ENCODE data around the gene HNRNPM.

HNRNPM gene

DNA sequence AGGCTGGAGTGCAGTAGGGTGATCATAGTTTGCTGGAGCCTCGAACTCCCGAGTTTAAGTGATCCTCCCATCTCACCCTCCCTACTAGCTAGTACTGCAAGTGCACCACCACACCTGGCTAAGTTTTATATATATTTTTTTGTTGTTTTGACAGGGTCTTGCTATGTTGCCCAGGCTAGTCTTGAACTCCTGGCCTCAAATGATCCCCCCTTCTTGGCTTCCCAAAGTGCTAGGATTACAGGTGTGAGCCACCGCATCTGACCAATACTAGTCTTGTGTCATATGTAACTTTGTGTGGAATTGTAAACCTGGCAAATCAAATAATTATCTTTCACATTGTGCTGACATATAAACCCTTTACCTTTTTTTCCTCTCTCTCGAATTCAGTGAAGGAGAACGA is 10.2 kb downstream of the HNRNPM start:
- DNase-seq (ENCODE audit: extremely low read depth, low read depth): no peak
- TF ChIP-seq, protein P1, sequence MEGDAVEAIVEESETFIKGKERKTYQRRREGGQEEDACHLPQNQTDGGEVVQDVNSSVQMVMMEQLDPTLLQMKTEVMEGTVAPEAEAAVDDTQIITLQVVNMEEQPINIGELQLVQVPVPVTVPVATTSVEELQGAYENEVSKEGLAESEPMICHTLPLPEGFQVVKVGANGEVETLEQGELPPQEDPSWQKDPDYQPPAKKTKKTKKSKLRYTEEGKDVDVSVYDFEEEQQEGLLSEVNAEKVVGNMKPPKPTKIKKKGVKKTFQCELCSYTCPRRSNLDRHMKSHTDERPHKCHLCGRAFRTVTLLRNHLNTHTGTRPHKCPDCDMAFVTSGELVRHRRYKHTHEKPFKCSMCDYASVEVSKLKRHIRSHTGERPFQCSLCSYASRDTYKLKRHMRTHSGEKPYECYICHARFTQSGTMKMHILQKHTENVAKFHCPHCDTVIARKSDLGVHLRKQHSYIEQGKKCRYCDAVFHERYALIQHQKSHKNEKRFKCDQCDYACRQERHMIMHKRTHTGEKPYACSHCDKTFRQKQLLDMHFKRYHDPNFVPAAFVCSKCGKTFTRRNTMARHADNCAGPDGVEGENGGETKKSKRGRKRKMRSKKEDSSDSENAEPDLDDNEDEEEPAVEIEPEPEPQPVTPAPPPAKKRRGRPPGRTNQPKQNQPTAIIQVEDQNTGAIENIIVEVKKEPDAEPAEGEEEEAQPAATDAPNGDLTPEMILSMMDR (IDR thresholded peaks at IDR 0.05; ENCODE audit: low read depth, low read length): no peak

DNA sequence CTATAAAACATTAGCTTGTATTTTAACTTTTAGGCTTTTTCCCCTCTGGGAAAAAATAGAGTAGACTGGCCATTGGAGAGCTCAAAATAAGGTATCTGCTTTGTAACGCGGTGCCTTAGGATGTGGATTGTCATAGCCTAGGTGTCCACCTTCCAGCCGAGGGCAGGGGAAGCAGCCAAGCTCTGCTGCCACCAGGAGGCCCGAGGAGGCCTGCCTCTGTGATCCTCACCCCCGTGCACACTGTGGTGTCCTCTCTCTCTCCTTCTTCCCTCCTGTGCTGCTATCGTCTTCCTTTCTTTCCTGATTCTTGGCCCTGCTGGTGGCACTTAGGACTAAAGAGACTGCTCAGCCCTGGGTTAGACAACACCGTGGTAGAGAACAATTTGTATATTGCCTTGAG is 11.3 kb downstream of the HNRNPM start:
- DNase-seq (ENCODE audit: extremely low read depth, low read depth): no peak
- TF ChIP-seq, protein P1 (IDR thresholded peaks at IDR 0.05; ENCODE audit: low read depth, low read length): no peak

DNA sequence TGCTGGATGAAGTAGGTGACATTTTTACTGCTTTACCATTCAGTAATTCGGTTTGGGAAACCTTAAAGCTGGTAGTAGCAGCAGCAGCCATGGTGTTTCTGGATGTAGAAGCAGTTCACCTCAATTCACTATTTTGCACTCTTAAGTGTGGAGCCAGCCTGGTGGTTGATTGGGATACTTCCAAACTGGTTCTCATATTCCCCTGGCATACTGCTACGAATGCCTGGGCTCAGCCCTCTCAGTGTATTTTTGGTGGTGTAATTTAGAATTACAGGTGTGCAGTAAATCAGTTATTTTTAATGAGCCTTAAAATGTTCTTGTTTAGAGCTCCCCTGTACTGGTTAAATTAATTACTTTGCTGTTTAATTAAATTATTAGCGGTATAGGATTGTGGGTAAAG is 12.4 kb downstream of the HNRNPM start:
- DNase-seq (ENCODE audit: extremely low read depth, low read depth): no peak
- TF ChIP-seq, protein P1 (IDR thresholded peaks at IDR 0.05; ENCODE audit: low read depth, low read length): no peak

DNA sequence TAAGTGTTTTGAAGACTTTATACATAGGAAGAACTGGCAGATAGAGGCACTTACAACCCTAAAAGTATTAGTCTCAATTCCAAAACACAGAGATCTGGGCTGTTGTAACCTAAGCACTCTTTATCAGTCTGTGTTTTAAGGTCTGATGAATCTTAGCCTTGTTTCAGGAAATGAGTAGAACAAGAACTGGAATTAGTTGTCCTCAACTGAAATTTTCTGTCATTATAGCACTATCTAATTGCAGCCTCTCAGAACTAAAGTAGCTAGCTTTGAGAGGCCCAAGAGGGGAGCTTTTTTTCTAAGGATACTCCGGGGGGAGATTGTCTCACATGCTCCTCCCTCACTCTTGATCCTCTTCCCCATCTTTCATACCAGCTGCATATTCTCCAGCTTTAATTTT is 13.1 kb downstream of the HNRNPM start:
- no peak for DNase-seq (ENCODE audit: extremely low read depth, low read depth)
- TF ChIP-seq, protein P1 (IDR thresholded peaks at IDR 0.05; ENCODE audit: low read depth, low read length): no peak

DNA sequence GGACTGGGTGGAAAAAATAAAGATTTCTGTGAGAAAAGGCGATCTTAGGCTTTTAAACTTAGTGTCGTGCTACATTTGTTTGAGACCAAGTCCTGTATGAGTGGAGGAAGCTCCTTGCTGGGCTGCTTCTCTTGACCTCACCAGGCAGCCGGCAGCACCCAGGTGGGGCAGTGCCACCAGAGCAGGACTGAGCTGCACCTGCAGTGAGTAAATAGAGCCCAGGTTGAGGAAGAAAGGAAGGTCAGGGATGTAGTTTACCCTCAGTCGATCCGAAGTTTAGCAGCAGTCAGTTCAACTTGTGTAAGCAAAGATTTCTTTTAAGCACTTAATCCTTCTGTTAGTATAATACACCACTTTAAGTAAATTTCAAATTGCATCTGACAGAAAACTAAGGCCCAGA is 13.6 kb downstream of the HNRNPM start:
- DNase-seq (ENCODE audit: extremely low read depth, low read depth): no peak
- TF ChIP-seq, protein P1 (IDR thresholded peaks at IDR 0.05; ENCODE audit: low read depth, low read length): no peak

DNA sequence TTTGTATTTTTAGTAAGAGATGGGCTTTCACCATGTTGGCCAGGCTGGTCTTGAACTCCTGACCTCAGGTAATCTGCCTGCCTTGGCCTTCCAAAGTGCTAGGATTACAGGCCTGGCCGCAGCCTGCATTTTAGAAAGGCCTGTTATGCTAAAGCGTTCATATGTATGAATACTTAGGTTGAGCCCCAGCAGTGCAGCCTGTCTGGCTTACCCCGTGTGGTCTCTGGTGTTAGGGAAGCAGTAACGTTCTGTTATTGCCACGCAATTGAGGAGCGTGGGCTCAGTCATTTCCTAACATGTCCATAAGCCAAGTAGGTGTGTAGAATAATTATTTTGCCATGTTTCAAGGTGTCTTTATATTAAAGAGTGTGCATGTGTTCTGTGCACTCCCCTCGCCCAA is 14.3 kb downstream of the HNRNPM start:
- TF ChIP-seq, protein P1 (IDR thresholded peaks at IDR 0.05; ENCODE audit: low read depth, low read length): no peak

DNA sequence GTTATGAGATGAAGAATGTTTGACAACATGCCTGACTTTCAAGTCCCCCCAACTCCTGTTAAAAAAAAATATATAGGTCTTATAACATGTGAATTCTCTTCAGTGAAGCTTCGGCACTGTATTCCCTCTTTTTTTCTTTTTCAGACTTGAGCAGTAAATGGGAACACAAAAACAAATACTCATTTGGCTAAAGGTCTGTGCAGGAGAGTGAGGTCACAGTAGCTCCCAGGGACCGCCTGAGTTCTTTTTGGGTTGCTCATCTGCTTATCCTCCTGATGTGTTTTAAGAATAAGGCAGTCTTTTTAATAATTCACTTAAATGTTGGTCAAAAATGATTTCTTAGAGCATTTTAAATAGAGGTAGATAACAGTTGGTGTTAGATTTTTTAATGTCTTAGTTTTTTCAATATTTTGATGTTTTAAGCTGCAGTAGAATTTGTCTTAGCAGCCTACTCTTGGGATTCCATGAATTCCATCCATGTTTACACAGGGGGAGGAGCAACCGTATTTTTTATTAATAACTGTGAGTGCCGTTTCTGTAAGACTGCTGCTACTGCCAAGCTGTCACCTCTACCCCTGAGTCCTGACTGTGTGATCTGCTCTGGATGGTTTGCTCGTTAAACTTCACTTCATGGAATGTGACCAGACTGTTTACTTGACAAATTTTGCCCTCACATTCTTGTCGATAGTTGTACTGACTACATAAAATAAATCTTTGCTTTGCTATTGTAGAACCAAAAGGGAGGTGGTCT is 14.9 kb downstream of the HNRNPM start:
- DNase-seq (ENCODE audit: extremely low read depth, low read depth): no peak
- TF ChIP-seq, protein P1 (IDR thresholded peaks at IDR 0.05; ENCODE audit: low read depth, low read length): no peak

More for the DNA sequence above, 14.3 kb downstream of the HNRNPM start:
- no peak for DNase-seq (ENCODE audit: extremely low read depth, low read depth)
